HG03521 (cell line): ENCODE results near the gene WDR7.

ENCODE experiments used
- ATAC-seq: cut with Tn5 transposase; IDR thresholded peaks from one replicate; pipeline ENCODE4 v1.9.1; 2021; ENCODE audit warnings: mild to moderate bottlenecking, moderate library complexity; ENCODE audit not compliant: unreplicated experiment

The WDR7 gene

DNA sequence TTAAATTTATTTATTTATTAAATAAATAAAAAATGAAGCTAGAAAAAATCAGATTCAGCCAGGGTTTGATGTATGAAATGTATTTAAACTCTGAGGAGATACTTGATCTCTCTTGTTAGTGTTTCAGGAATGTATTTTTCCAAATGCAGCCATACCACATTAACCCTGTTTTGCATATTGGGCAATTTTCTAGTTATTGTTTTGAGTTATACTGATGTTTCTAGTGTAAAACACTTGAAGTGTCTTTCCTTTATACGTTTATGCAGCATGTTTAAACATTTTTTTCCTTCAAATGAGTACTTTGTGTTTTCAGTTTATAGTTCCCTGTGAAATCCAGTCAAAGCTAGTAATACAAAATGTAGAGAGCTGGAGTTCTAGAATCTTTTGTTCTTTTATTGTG, 69.9 kb downstream of the WDR7 start:
- ATAC-seq, result no peak

DNA sequence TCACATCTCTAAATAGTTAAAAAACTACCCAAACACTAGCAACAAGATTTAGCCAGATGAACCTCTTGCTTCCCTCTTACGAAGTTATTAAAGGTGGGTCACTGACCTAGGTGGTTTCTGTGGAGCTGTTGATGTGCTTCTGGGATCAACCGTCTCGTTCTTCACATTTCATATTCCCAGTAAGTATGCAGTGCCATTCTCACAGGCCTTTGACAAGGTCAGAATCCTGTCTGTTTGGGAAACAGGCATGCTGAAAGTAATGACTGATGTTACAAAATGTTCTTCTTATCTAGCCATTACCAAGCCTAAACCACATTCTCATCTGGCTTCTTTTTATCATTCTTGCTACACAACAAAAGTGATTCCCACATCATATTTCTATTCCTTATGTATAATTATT, 70.3 kb downstream of the WDR7 start:
- ATAC-seq, result no peak

DNA sequence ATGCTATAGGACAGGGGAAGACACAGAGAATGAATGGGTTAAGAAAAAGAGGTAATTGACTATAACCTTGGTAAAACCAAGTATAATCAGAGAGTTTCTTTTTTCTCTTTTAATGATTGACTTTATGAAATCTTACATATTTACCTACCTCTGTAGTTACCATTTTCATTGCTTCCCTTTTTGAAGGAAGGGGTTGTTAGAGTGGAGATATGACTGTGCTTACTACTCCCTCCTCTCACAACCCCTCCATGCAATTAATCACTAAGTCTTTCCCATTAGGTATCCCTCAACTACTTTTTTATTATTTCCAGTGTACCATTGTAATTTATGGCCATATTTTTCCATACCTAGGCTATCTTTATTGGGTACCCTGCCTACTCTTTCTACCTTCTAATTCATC, 71.4 kb downstream of the WDR7 start:
- no peak for ATAC-seq

DNA sequence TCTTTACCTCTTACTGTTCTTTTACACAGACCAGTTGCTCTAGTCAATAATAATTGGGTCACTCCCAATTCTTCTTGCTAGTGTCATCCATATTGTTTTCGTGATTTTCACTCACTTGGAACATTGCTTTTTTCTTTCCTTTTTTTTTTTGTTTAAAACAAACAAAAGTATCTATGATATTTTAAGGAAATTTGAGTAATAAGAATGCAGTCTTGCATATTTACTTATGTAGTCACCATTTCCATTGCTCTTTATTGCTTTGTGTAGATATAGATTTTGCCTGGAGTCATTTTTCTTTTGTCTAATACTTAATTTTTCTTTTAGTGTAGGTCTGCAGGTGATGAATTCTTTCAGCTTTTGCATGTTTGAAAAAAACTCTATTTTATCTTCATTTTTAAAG, 71.9 kb downstream of the WDR7 start:
- ATAC-seq, result no peak

DNA sequence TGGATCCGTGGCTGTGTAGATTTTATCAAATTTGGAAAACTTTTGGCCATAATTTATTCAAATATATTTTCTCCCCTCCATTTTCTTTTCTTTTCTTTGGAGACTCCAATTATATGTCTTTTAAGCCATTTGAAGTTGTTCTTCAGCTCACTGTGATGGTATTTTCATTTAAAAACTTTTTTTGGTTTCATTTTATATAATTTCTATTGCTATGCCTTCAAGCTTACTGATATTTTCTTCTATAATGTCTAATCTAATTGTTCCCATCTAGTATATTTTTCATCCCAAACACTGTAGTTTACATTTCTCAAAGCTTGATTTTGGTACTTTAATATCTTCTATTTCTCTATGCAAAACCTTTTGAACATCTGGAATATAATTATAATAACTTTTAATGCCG, 72.5 kb downstream of the WDR7 start:
- no peak for ATAC-seq

DNA sequence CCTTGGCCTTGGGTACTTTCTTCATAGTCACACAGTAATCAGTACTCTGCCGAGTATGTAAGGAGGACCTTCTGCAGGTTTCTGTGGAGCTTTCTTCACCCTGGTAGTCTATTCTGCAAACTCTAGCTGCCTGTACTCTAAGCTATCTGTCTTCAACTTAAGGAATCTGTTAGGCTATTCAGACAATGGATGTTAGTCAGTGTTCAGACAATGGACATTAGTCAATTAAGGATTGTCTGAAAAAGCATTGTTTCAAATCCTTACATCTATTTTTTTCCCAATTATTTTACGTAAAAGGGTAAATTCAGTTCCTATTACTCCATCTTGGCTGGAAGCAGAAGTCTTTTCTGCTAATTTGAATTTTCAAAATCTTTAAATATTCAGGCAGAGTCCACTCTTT, 75.7 kb downstream of the WDR7 start:
- no peak for ATAC-seq

DNA sequence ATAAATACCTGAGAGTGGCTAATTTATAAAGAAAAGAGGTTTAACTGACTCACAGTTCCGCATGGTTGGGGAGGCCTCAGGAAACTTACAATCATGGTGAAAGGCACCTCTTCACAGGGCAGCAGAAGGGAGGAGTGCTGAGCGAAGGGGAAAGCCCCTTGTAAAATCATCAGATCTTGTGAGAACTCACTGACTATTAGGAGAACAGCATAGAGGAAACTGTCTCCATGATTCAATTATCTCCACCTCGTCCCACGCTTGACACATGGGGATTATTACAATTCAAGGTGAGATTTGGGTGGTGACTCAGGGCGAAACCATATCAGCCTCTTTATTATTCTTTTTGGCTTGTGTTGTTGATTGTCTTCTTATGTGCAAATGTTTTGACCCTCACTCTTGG, 76.2 kb downstream of the WDR7 start:
- no peak for ATAC-seq

DNA sequence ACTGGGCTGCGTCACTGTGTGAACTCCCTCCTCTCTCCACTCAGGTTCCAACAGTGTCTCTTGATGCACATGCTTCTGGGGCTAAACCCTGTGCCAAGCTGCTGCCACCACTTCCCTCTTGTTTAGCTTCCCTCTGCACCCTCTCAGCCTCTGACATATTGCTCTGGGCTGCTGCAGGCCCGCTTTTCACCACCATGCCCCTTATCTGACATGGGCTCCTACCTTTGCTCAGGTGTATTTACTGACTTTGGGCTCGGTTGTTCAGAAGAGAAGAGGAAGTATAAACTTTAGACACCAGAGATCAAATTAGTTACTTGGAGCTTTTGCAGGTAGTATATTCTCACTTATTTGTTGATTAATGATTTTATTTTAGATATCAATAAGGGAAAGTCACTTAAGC, 77.6 kb downstream of the WDR7 start:
- ATAC-seq, result no peak

DNA sequence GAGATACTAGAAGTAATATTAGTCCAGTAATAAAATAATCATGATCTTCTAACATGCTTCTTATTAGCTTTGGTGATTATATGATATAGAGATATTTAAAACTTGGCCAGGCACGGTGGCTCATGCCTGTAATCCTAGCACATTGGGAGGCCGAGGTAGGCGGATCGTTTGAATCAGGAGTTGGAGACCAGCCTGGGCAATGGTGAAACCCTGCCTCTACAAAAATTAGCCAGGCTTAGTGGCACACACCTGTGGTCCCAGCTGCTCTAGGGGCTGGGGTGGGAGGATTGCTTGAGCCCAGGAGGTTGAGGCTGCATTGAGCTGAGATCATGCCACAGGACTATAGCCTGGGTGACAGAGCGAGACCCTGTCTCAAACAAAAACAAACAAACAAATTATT, 87.0 kb downstream of the WDR7 start:
- no peak for ATAC-seq

DNA sequence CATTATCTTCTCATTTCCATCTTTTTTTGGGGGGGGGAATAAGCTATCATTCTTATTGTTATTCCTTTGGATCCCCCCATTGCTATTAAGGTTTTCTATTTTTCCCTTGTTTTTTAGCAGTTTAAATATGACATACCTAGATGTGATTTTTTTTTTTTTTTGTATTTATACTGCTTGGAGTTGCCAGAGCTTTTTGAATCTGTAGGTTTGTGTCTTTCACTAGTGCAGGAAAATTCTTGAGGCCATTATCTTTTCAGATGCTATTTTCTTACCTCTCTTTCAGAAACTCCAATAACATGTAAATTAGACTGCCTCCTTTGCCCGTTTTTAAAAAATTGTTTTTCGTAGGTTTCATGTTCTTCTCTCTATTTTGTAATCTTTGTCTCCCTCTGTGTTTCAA, 88.6 kb downstream of the WDR7 start:
- ATAC-seq, result no peak

DNA sequence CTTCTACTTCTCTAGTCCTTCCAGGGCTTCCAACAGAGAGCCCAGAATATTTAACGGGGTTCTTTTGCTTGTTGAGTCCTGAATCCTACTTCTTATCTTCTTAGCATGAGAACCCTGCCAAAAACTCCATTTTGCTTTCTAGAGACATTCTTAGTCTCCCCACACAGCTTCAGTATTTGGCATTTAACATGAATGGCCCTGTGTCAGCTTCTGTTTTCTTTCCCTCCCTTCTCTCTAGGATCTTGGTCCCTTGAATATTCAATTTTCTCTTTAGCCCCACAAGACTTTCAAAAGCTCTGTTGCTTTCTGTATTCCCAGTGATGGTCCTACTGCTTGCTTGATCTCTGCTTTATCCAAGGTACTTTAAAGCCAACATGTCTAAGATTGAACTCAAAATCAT, 89.5 kb downstream of the WDR7 start:
- no peak for ATAC-seq

DNA sequence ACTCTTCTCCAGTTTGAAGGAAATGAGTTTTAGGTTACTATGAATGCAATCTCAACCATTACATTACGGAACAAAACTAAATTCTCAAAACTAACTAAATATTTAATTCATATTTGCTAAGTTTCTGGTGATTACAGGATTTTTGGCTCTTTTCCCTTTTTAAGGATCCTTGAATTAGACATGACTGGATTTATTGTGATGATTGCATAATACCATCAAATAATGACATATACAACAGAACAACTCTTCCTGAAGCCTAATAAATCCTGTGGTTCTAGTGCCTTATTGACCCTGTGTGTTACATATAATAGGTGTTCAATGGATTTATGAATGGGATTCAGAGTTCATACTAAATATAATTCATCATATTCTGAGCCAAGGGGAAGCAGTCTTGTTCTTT, 90.5 kb downstream of the WDR7 start:
- no peak for ATAC-seq

DNA sequence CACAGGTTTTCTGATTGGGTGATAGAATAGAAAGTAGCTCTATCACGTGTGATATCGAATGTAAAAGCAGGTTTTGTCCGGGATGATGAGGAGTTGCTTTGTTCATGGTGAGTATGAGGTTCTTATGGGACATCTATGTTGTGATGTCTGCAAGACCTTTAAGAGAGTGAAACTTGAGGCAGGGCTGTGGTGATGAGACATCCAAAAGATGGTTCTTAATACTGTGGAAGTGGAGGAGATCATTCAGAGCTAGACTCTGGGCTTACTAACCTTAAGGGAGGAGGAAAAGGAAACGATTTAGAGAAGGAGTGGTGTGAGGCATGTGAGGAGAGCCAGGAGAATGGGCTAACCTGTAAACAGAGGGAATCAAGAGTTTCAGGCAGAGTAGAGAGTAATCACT, 92.0 kb downstream of the WDR7 start:
- no peak for ATAC-seq

DNA sequence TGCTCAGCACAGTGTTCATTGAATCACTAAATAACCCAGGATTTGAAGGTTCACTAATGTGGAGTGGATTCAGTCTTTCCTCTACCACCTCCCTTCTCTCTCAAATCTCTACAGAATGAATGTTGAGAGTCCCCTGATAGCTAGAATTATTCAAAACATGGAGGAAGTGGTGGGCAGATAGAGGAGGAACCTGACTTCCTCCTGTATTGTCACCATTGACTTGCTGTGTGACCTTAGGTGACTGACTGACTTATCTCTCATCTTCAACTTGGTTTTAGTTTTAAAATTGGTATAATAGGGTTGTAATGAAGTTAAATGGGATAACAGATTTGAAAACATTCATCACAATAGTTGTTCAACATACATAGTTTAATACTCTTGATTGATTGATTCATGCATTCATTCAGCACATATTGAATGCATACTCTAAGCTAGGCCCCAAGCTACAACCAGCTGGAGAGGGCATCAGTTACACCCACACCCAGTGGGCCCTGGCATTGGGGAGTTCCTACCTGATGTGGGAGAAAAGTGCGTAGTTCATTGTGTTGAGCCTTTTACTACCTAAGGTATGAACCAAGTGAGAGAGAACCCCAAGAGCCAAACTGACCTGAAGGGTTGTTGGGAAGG, 96.0 kb downstream of the WDR7 start:
- ATAC-seq, result peak; percentile 64

DNA sequence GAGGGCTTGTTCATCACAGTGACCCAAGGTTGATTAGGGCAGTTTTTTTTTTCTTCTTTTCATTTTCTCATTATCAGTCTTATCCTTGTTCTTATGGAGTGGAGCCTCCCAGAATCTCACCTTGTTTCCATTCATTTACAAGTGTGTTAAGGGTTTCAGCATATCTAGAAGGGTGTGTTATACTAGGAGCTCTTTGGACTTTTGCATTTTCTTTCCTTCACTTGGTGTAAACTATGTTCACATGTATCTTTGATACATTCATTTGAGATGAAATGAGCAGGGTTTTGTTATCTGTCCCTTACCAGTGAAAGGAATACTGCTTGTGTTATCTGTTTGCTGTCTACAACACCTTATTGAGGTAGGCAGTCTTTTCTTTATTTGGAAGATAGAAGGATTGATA, 96.7 kb downstream of the WDR7 start:
- ATAC-seq, result no peak

DNA sequence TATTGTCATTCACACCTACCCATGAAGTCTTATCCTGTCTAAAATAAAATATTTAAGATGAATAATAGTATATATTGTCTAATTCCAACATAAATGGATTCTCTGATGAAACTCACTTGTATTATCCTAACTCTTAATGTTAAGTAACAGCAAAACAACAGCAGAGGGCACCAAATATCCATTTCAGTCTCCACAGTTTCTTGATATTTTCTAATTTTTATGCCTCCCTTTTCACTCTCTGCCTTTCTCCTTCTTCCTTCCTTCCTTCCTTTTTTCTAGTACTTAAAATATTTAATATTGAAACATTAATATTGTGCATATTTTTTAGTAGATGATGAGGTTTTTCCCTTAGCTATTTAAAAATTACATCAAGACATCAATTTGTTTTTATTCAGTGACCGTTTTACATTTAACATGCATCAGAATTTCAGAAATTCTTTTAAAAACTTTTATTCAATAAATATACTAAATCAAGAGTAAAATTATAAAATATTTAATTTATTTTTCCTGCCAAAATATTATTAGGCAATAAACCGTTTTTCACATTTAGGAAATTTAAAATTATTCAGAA, 97.6 kb downstream of the WDR7 start:
- no peak for ATAC-seq

DNA sequence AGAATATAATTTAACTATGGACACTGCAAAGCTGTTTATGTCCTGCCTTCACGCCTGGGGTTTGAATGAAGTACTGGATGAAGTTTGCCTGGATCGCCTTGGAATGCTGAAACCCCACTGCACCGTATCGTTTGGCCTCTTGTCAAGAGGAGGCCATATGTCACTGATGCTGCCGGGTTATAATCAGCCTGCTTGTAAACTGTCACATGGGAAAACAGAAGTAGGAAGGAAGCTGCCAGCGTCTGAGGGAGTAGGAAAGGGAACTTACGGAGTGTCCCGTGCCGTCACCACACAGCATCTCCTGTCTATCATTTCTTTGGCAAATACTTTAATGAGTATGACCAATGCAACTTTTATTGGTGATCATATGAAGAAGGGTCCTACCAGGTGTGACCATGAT, 105.8 kb downstream of the WDR7 start:
- ATAC-seq, result no peak

DNA sequence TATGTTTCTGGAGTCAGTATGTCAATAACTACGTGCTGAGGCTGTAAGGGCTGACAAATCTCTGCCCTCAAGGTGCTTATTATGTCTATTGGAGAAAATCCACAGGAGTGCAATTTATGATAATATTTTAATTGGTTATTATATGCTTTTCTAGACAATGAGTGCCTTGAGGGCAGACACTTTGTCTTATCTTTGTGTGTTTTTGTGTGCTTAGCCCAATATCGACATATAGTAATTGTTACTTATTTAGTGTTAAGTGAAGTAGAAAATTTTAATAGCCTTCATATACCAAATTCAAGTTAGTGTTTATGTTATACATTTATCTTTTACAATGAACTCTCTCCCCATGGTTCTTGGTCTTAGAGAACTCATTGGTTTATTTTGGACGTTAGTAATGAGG, 118.9 kb downstream of the WDR7 start:
- ATAC-seq, result no peak

DNA sequence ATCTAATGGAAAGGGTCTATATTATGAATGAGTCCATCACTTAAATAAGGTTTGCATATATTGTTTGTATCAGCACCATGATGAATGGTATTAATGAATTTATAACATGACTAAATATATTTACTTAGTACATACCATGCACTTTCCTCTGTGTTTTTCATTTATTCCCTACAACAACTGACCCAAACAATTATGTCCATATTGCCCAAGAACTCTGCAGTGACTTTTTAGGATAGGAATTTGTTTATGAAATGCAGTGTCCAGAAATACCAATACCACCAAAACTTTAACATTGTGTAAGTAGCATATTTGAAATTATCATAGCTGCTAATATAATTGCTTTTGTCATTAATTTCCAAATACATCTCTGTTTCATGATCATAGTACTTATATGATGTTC, 119.7 kb downstream of the WDR7 start:
- no peak for ATAC-seq

DNA sequence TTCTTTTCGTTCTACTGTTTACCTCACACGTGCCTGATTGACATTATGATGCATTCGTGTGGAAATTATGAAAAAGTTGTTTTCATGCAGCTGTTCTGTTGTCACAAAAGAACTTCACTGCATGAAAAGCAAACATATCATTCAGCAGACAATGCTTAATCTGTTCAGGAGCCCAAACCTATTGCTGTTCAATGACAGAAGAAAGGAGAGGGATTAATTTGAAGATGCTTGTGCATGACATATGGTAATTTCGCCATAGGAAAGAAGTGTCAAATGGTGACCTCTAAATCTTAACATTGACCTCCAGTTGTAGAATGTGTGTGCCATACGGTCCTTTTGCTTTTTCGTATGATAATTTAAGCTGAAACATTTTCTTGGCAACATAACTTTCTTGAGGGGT, 124.5 kb downstream of the WDR7 start:
- ATAC-seq, result no peak

DNA sequence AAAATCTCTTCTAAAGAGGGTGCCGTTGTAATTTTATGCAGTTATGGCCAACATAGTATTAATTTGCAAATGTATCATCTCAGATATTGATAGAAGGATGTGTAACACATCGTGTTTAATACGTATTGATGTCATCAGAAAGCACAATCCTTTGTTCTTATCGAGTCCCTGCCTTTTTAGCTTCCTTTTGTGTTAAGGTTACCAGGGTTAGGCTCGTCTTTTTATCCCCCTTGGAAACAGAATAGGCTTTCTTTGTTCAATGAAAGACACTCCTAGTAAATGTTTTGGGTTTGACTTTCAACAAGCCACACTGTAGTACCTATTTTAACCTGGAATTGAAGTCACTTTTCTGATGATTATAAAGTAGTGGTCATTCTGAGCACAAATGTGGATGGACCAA, 136.2 kb downstream of the WDR7 start:
- ATAC-seq, result no peak

DNA sequence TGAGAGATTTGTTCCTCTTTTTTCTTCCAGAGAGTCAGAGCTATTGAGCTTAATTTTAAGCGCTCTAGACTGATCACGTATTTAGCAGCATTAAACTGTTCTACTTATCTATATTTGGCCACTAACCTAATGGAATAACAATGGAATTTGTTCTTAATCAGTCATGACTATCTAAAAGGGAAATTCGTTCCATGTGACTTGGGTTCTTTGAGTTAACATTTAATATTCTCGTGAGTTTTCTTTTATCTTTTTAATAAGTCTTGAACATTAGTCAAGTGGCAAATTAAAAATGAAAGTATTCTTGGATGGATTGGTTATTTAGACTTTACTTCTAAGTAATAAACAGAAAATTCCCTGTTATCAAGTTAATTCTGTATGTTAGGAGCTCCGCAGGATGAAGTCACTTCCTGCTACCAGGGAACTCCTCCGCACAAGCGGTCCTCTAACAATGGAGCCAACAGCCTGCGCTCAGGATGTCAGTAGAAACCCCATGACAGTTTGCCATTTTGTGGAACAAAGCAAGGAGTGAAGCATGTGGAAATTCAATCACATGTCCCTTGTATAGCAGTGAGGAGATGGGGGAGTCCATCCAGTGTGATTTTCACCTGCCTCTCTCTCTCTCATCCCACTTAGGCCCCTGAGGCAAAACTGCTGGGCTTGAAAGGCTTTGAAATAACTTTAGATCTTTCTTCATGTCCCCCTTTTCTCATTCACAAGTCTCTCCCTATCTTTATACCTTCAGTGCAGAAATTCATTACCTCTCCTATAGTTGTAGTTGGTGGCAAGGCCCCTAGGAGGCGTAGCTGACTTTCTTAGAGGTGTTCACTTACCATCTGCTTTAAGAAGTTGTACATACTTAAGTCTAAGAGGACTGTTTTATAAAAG, 138.1 kb downstream of the WDR7 start:
- ATAC-seq, result no peak

DNA sequence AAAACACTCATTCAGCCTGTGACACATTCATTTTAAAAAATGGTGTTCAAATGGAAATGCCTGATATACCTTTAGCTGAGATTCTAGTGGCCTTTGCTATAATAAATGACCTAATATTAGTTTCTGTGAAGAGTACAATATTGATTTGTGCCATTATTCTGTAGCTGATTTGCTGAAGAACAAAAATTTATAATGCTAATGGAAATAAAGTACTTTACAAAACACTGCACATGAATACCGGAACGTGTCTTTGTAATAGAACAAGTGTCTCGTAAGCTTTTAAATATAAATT, 138.7 kb downstream of the WDR7 start:
- no peak for ATAC-seq
